ENCODE measurements around the gene BMPR1A. TPM values are rescaled to one million over a fixed set of nuclear protein-coding genes. Genes with fewer than 3 reads are reported as not detected.

The BMPR1A gene
- total and polyA plus RNA-seq, 2 of the 13 experiments (the other 11 are each of a cell fraction or from before 2014, with no cell fraction given), result 17.8 to 44.2 TPM

DNA sequence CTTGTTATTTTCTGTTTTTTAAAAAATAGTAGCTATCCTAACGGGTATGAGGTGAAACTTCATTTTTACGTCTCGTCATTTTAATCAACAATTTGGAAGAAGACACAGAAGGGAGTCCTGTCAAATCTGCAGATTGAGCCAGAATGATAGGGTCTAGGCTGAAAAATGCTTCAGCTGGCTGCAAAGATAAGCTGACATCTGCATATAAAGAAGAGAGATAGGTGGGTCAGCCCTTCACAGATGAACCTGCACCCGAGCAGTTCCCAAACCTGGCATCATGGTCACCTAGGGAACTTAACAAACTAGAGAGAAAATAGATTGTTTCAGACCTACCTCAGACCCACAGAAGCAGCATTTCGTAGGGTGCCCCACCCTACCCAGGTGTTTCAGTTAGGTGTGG lies 35.2 kb upstream of the BMPR1A start:
- no peaks in the 10 kb centered on the region for H3K9me3 ChIP-seq (ENCODE audit: low read length)
- FAIRE-seq (no peak), DNase-seq (ENCODE audit: low spot score) (no peak), ATAC-seq (no peak)
- no peak overlapping the region for H3K4me2 ChIP-seq (ENCODE audit: low read depth, low read length)
- intact Hi-C loops (cut with micrococcal nuclease; ENCODE audit: unreplicated experiment) (no loop called here), in situ Hi-C loops (cut with HindIII; ENCODE audit: extremely low pct_ligation_motif_present, low pct_unique_long_range_greater_than_20kb) (no loop called here)
- ChIA-PET CTCF (ENCODE audit: low intra/inter-chr PET ratio, low total read pairs) (no interaction called here), POLR2A (no interaction called here)
- 37% methylated on average over 5 of the region's 5 CpGs for WGBS (ENCODE audit: low lambda C conversion rate)
- no peaks in the 10 kb centered on the region for H3K79me2 ChIP-seq (ENCODE audit: insufficient read depth, low read length)
- no peak for TF ChIP-seq FOXK2 (IDR thresholded peaks at IDR 0.05)
- TF ChIP-seq, protein P1, sequence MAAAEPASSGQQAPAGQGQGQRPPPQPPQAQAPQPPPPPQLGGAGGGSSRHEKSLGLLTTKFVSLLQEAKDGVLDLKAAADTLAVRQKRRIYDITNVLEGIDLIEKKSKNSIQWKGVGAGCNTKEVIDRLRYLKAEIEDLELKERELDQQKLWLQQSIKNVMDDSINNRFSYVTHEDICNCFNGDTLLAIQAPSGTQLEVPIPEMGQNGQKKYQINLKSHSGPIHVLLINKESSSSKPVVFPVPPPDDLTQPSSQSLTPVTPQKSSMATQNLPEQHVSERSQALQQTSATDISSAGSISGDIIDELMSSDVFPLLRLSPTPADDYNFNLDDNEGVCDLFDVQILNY (CRISPR knock-in tag; conservative IDR thresholded peaks at IDR 0.05), result no peak
- TF ChIP-seq, protein P2, sequence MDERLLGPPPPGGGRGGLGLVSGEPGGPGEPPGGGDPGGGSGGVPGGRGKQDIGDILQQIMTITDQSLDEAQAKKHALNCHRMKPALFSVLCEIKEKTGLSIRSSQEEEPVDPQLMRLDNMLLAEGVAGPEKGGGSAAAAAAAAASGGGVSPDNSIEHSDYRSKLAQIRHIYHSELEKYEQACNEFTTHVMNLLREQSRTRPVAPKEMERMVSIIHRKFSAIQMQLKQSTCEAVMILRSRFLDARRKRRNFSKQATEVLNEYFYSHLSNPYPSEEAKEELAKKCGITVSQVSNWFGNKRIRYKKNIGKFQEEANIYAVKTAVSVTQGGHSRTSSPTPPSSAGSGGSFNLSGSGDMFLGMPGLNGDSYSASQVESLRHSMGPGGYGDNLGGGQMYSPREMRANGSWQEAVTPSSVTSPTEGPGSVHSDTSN (CRISPR knock-in tag; IDR thresholded peaks at IDR 0.05), result no peak
- TF ChIP-seq, protein P3, sequence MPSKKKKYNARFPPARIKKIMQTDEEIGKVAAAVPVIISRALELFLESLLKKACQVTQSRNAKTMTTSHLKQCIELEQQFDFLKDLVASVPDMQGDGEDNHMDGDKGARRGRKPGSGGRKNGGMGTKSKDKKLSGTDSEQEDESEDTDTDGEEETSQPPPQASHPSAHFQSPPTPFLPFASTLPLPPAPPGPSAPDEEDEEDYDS (CRISPR knock-in tag; IDR thresholded peaks at IDR 0.05), result no peak
- H2AFZ ChIP-seq (ENCODE audit: low read length), result no peak overlapping the region
- H3K27me3 ChIP-seq (ENCODE audit: control insufficient read depth in 1 of 2, insufficient read depth in 2 of 2, low read length in 2 of 2), result peaks cover 0 to 14% of the 10 kb centered on the region in 2 experiments; a peak in 2 of 5 replicates
- H3K9ac ChIP-seq (ENCODE audit: insufficient read depth, low read depth, low read length), result no peak overlapping the region
- no peaks in the 10 kb centered on the region for H4K20me1 ChIP-seq (ENCODE audit: insufficient read depth, low read length)
- H3K36me3 ChIP-seq (replicated peaks in 1 of 2; ENCODE audit: control insufficient read depth in 1 of 2, insufficient read depth in 2 of 2, low read length in 2 of 2), result no peaks in the 10 kb centered on the region
- no peak overlapping the region for H3K27ac ChIP-seq (ENCODE audit: extremely low read length, insufficient read depth, low read length)
- no TSS peak for BruUV-seq (replicated peaks)
- H3K4me1 ChIP-seq (ENCODE audit: insufficient read depth, low read length), result peaks cover 8% of the 10 kb centered on the region
- no peak overlapping the region for H3K4me3 ChIP-seq (replicated peaks in 1 of 3; ENCODE audit: insufficient read depth in 1 of 3, low read depth in 2 of 3, low read length in 3 of 3)

DNA sequence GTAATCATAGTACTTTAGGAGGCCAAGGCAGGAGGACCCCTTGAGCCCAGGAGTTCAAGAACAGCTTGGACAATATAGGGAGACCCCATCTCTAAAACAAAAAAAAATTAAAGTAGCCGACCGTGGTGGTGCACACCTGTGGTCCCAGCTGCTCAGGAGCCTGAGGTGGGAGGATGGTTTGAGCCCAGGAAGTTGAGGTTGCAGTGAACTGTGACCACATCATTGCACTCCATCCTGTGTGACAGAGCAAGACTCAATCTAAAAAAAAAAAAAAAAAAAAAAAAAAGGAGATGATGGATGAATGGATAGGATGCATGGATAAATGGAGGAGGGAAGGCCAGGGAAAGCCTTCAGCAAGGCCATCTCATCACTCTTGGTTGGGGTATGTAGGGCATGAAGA lies 33.4 kb upstream of the BMPR1A start:
- no TSS peak for BruUV-seq (replicated peaks)
- peaks cover 26% of the 10 kb centered on the region for H3K4me1 ChIP-seq (ENCODE audit: insufficient read depth, low read length)
- no peak overlapping the region for H3K27ac ChIP-seq (ENCODE audit: extremely low read length, insufficient read depth, low read length)
- no peaks in the 10 kb centered on the region for H3K79me2 ChIP-seq (ENCODE audit: insufficient read depth, low read length)
- H3K4me2 ChIP-seq (ENCODE audit: low read depth, low read length), result no peak overlapping the region
- no peaks in the 10 kb centered on the region for H3K36me3 ChIP-seq (replicated peaks in 1 of 2; ENCODE audit: control insufficient read depth in 1 of 2, insufficient read depth in 2 of 2, low read length in 2 of 2)
- TF ChIP-seq MEIS2 (CRISPR knock-in tag; IDR thresholded peaks at IDR 0.05), result no peak
- no peak for TF ChIP-seq ZNF282 (IDR thresholded peaks at IDR 0.05; ENCODE audit: partially characterized antibody)
- TF ChIP-seq ZNF557 (CRISPR knock-in tag; IDR thresholded peaks at IDR 0.05), result no peak
- no peak for TF ChIP-seq GZF1 (CRISPR knock-in tag; IDR thresholded peaks at IDR 0.05)
- TF ChIP-seq ZNF841 (CRISPR knock-in tag; IDR thresholded peaks at IDR 0.05; ENCODE audit: borderline replicate concordance), result no peak
- no peak for TF ChIP-seq CC2D1A (CRISPR knock-in tag; IDR thresholded peaks at IDR 0.05)
- no peak for TF ChIP-seq HMG20B (CRISPR knock-in tag; conservative IDR thresholded peaks at IDR 0.05)
- TF ChIP-seq MIER3 (CRISPR knock-in tag; IDR thresholded peaks at IDR 0.05; ENCODE audit: borderline replicate concordance), result no peak
- no peak for TF ChIP-seq HDAC6 (IDR thresholded peaks at IDR 0.05; ENCODE audit: low read depth, low read length)
- TF ChIP-seq KAT2B (IDR thresholded peaks at IDR 0.05; ENCODE audit: borderline replicate concordance, low read depth, low read length), result no peak
- TF ChIP-seq RFXANK (CRISPR knock-in tag; IDR thresholded peaks at IDR 0.05), result no peak
- no peak for TF ChIP-seq KLF13 (CRISPR knock-in tag; IDR thresholded peaks at IDR 0.05)
- no peak for TF ChIP-seq RXRA (CRISPR knock-in tag; IDR thresholded peaks at IDR 0.05)
- DNase-seq (ENCODE audit: low spot score) (no peak), ATAC-seq (no peak), FAIRE-seq (no peak)
- no peak overlapping the region for H2AFZ ChIP-seq (ENCODE audit: low read length)
- H4K20me1 ChIP-seq (ENCODE audit: insufficient read depth, low read length), result no peaks in the 10 kb centered on the region
- no peak overlapping the region for H3K9ac ChIP-seq (ENCODE audit: insufficient read depth, low read depth, low read length)
- in situ Hi-C loops (cut with HindIII; ENCODE audit: extremely low pct_ligation_motif_present, low pct_unique_long_range_greater_than_20kb) (no loop called here), intact Hi-C loops (cut with micrococcal nuclease; ENCODE audit: unreplicated experiment) (no loop called here)
- H3K9me3 ChIP-seq (ENCODE audit: low read length), result no peaks in the 10 kb centered on the region
- no peak overlapping the region for H3K4me3 ChIP-seq (replicated peaks in 1 of 3; ENCODE audit: insufficient read depth in 1 of 3, low read depth in 2 of 3, low read length in 3 of 3)
- H3K27me3 ChIP-seq (ENCODE audit: control insufficient read depth in 1 of 2, insufficient read depth in 2 of 2, low read length in 2 of 2), result peaks cover 0 to 11% of the 10 kb centered on the region in 2 experiments; a peak in 1 of 5 replicates
- POLR2A ChIA-PET, result no interaction called here
- WGBS (ENCODE audit: low lambda C conversion rate), result 90% methylated on average over 2 of the region's 2 CpGs
- CTCF ChIA-PET (ENCODE audit: low intra/inter-chr PET ratio, low total read pairs), result no interaction called here

Data from HepG2 (cell line).